Left lobe of liver (tissue), 2 donors: ENCODE data around the gene COG7. TPM values are rescaled to one million over a fixed set of nuclear protein-coding genes. Genes with fewer than 3 reads are reported as not detected.
"Not testable (repeated sequence)": the region's sequence is repeated elsewhere in the genome, so short reads cannot be mapped to it uniquely, and the experiment has no call there.

Experiments used
- ATAC-seq: fragments of 200-7000 bp; cut with Tn5 transposase; one replicate; pipeline ENCODE4 v1.9.1; 2020; ENCODE audit warnings: mild to moderate bottlenecking, moderate library complexity
- DNase-seq: peaks from one replicate; pipeline ENCODE4 v3.0.0-alpha.2; 2020; ENCODE audit warnings: low spot score
- total RNA-seq: library from RNA; stranded (reverse); gene quantifications from one replicate; pipeline ENCODE4 v1.2.1, GENCODE V29; 2021
- donor health status: DM: no; HTN: no; CAD: no; lungs with moderate emphysema.
- donor health status: DM: no; HTN: yes; CAD: no.

COG7 gene
- total RNA-seq, 1 donor from 2014 or later: 6.8 TPM

DNA sequence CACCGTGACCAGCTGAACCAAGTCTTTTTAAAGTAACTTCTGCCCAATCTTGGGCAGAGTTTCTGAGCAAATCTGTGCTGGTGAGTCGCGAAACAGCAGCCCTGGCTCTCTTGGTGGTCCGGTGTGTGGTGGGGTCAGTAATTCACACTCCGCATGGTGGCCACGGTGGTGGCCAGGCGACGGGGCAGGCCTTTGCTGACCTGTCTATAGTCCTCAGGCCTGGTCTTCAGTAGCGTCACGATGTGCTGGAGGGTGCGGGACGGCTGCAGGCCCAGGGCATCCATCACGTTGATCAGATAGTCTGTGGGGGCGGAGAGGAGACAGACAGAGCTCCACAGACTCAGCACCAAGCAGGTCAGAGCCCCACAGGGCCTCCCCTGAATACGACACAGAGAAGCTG is 64.2 kb downstream of the COG7 start:
- no peak for DNase-seq
- ATAC-seq: no peak

DNA sequence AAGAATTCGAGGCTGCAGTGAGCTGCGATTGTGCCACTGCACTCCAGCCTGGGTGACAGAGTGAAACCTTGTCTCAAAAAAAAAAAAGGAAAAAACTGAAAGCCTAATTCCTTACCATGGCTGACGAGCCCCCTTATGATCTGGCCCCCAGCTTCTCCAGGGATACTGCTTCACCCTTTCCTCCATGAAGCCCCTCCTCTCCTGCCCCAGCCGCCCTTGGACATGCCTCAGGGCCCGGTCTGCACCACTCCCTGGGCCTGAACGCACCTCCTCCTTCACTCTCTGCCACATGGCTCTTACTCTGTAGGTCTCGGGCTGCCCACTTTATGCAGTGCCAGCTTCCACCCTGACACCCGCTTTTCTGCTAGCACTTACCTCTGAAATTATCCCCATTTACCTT is 65.3 kb downstream of the COG7 start:
- DNase-seq (no peak), ATAC-seq (no peak)

DNA sequence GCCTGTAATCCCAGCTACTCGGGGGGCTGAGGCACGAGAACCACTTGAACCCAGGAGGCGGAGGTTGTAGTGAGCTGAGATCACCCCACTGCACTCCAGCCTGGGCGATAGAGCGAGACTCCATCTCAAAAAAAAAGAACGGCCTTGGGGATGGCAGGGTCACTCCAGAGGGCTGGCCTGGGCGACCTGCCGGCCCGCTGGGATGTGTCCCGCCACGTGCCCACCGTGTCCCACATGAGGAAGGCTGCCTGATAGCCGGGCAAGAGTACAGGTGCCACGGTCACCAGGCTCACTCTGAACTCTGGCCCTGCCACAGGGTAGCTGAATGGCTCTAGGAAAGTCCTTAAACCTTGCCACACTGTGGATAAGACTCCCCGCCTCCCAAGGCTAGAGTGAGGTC is 67.5 kb downstream of the COG7 start:
- DNase-seq (no peak), ATAC-seq (no peak)

DNA sequence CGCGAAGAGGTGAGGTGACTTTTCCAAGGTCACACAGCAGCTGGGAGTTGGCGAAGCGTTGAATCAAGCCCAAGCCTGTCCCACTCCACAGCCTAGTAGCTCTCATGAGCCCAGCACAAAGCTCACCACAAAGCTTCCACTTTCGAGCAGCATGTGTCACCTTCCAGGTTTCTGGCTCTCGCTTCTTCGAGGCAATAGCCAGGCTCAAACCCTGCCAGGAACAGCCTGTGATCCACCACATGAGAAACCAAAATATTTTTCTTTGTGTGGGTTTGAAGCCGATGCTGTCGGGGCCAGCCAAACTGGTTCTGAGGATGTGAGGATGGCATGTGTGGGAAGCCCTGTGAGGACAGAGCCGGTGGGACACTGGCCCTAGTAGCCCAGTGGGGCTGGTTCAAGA is 68.1 kb downstream of the COG7 start:
- DNase-seq: no peak
- no peak for ATAC-seq

DNA sequence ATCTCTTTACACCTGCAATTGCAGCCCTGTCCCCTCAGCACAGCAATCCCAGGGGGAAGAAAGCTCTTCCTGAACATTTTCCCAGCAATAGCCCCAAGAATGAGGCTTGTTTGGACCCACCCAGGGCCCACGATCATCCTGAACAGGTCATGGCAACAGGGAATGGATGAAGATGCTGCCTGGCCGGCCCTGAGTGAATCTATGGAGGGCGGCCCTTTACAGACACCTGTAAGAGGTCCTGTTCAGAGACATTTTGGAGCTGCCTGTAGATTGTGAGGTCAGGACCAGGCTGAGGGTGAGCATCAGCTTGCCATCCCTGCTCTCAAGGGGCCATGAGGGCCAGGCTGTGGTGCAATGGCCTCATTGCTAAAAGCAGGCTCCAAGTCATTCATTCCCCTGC is 69.1 kb downstream of the COG7 start:
- DNase-seq (no peak), ATAC-seq (no peak)

DNA sequence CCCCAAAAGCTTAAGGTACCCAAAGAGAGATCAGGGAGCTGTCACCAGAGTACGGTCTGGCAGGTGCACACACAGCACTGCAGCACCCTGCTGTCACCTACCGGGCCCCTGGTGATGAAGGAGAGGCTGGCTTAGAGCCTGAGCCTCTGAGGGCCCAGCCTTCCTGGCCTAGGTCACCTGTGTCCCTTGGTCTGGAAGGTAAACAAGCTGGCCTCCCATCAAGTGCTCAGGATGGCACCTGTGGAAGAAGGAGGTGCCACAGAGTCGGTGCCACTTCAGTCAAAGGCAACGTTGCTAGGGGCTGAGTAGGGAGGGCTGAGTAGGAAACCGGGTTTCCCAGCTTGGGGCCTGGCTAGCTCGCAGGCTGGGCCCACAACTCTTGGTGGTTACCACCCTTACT is 70.7 kb downstream of the COG7 start:
- no peak for DNase-seq
- no peak for ATAC-seq

DNA sequence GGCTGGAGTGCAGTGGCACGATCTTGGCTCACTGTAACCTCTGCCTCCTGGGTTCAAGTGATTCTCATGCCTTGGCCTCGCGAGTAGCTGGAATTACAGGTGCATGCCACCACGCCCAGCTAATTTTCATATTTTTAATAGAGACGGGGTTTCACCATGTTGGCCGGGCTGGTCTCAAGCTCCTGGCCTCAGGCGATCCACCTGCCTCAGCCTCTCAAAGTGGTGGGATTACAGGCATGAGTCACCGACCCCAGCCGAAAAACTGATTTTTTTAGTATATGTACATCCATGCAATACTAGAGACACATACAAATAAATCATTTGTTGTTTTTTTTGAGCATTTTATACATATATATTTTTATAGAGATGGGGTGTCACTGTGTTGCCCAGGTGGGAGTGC is 71.3 kb downstream of the COG7 start:
- DNase-seq, ATAC-seq: not testable (repeated sequence)

DNA sequence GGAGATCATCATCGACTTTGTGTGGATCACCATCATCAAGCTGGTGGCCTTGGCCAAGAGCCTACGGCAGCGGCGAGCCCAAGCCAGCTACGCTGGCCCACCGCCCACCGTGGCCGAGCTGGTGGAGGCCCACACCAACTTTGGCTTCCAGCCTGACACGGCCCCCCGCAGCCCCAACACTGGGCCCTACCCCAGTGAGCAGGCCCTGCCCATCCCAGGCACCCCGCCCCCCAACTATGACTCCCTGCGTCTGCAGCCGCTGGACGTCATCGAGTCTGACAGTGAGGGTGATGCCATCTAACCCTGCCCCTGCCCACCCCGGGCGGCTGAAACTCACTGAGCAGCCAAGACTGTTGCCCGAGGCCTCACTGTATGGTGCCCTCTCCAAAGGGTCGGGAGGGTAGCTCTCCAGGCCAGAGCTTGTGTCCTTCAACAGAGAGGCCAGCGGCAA is 72.5 kb downstream of the COG7 start:
- no peak for ATAC-seq
- no peak for DNase-seq

DNA sequence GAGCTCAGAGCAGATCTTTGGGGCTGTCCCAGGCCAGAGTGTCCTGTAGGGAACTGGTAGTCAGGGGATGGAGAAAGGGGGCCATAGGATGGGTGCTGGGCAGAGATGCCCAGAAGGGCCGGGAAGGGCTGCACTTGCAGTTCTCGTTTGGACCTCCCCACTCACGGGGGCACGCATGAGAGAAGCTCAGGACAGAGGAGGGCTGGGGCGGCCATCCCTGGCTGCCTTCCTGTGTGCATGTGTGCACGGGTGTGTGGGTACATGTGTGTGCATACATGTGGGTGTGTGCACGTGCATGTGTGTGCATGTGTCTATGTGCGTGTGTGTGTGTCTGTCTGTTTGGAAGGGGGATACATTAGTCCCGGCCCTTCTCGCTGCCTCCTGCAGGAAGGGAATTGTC is 73.3 kb downstream of the COG7 start:
- no peak for ATAC-seq
- no peak for DNase-seq

DNA sequence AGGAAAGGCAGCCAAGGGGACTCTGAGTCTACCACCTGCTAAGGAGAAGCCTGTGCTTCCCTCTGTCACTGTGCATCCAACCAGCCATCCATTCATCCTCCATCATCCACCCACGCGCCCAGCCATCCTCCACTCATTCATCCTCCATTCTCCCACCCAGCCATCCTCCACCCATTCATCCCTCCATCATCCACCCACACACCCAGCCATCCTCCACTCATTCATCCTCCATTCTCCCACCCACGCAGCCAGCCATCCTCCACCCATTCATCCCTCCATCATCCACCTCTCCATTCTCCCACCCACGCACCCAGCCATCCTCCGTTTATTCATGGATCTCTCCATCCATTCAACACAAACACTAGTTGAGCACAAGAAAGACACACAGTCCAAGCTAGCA is 74.1 kb downstream of the COG7 start:
- no peak for ATAC-seq

DNA sequence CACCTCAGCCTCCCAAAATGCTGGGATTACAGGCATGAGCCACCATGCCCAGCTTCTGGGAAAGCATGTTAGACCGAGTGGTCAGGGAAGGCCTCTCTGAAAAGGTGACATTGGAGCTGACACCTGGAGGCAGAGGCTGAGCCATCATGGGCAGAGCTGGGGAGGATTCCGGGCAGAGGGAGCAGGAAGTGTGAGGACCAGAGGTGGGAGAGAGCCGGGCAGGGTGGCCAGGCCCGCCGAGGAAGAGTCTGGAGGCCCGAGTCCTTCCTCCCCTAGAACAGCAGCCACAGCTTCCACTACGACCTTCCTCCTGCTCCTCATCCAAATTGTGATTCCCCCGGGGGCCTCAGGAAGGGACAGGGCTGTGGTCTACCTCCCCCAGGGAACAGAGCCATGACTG is 74.7 kb downstream of the COG7 start:
- DNase-seq (no peak), ATAC-seq (no peak)

More for the DNA sequence above, 74.1 kb downstream of the COG7 start:
- no peak for DNase-seq

DNA sequence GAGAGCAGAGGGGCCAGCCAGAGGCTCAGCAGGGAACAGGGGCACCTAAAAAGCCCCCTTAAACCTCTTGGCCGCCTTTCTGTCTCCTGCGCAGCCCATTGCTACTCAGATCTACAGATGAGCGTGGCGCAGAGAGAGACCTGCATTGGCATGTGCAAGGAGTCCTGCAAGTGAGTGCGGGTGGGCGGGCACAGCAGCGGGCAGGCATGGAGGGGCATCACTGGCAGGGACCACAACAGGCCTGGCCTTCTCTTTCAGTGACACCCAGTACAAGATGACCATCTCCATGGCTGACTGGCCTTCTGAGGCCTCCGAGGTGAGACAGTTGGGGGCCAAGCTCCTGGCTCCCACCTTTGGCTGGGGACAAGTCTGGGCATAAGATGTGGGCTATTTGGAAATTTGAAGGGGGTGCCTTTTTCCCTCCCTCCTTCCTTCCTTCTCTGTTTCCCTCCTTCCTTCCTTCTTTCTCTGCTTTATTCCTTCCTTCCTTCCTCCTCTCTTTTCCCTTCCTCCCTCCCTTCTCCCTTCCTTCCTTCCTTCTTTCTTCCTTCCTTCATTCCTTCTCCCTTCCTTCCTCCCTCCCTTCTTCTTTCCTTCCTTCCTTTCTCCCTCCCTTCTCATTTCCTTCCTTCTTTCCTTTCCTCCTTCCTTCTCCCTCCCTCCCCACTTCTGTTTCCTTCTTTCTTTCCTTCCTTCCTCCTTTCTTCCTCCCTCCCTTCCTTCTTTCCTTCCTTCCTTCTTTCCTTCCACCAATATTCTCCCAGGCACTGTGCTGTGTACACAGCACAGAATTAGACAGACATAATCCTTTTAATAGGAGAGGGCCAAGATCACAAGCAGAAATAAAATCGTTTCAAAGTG is 75.7 kb downstream of the COG7 start:
- DNase-seq: no peak

DNA sequence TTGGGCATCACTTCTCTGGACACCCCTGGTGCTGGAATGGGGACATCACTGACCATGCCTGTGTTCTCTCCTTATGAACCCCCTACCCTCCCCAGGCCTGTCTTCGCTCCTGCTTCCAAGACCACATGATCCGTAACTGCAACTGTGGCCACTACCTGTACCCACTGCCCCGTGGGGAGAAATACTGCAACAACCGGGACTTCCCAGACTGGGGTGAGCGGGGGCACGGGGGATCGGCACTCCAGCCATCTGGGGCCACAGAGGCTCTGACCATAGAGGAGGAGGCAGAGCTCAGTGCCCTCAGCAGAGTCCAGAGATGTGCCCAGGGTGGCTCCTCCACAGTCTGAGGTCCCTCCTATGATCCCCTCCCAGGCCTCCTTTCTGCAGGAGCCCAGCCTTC is 77.3 kb downstream of the COG7 start:
- ATAC-seq (no peak), DNase-seq (no peak)

More for the DNA sequence above, 75.7 kb downstream of the COG7 start:
- no peak for ATAC-seq

DNA sequence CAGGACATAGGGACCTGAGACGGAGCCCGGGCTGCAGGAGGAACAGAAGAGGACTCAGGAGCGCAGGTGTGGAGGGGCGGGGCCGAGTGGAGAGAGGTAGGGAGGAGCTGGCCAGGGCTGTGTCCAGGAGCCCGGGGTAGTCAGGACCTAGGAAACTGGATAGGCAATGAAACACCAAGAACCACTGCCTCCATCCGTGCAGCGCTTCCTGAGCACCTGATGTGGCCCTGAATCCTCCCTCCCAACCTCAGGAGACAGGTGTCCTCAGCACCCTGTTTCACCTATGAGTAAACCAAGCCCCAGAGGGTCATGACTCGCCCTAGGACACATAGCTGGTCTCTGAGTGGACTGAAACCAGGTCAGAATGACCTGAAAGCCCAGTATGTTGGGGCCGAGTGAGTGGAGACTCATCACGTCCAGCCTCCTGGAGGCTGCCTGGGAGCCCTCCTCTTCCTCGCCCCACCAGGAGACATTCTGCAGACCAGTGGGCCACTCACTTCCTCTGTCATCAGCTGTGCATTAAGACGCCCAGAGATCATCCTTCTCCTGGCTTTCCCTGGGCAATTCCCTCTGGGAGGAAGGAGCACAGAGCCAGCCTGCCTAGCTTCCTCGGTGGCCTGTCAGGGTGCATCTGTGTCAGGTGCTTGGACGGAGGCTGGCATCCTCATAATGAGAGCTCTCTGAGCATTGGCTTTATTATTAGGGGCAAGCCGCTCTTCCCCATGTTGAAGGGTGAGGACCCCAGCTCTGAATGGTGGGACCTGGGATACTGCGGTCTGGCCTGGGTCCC is 78.1 kb downstream of the COG7 start:
- DNase-seq (no peak), ATAC-seq (no peak)

DNA sequence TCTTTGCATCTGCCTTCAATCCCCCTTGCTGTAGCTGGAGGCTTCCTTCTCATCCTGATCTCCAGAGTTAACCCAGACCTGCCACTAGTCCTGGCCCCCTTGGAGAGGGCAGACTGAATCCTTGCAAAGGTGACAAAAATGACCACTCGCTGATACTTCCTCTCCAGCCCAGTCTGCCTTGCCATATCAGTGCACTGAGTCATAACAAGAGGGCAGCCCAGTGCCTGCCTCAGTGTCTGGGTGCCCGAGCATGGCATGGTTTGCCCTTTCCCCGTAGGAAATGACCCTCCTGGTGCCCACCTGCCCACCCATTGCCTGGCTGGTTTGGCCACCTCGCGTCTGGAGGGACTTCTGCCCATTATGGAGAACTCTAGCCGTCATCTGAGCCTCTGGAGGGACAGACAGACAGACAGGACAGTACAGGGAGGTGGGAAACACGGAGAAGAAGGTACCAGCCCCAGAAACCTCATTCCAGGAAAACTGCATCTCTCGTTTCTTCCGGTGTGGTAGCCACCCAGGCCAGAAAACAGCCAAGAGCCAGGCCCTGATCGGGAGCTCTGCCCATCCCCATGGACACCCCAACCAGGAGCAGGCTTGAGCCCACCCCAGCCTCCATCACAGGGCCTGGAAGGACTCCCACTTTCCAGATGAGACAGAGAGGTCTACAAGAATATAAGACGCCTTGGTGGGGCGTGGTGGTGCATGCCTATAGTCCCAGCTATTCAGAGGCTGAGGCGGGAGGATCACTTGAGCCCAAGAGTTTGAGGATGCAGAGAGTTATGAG is 79.4 kb downstream of the COG7 start:
- ATAC-seq: no peak
- no peak for DNase-seq

DNA sequence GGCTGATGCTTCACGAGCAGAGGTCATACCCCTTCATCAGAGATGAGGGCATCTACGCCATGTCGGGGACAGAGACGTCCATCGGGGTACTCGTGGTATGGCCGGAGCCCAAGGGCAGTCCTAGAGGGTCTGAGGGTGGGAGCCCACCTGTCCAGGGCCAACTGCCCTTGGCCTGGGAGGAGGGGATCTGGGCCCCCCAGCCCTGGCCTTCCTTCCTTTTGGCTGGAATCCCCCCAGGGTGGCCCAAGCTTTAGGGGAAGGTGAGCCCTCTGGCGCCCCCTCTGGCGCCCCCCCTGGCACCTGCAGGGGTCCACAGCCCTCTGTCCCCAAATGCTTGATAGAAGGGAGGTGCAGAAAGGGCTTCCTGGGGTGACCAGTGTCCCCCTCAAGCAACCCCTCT is 81.6 kb downstream of the COG7 start:
- DNase-seq (no peak), ATAC-seq (no peak)

DNA sequence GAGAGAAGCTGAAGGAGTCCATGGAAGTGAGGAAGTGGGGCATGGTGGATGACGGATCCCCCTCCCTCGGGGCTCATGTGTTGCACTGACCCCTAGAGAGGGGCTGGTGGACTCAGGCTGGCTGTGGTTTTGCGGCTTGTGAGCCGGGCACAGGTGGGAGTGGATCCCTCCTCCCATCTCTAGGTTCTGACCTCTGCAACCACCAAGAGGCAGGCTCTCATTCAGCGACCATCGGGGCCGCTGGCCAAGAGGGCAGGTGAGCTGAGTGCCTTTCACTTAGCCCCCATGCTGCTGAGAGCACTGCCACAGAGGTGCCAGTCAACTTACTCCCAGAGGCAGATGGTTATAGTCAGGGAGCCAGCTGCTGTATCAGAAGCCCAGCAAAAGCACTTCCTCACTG is 83.6 kb downstream of the COG7 start:
- no peak for DNase-seq
- no peak for ATAC-seq

DNA sequence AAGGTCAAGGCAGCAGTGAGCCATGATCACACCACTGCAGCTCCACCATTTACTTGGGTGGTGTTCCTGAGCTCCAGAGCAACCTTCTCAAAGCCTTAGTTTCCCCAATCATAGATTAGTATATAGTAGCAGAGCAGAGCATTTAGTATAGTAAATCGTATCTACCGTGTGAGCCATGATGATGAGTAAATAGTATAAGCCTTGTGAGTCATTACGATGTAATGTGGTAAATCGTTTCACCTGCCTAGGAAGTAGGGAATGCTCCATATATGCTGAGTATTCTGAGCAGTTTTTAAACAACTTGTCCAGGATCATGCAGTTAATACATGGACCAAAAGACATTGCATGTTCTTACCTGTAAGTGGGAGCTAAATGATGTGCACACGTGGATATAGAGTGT is 84.5 kb downstream of the COG7 start:
- no peak for ATAC-seq
- no peak for DNase-seq

DNA sequence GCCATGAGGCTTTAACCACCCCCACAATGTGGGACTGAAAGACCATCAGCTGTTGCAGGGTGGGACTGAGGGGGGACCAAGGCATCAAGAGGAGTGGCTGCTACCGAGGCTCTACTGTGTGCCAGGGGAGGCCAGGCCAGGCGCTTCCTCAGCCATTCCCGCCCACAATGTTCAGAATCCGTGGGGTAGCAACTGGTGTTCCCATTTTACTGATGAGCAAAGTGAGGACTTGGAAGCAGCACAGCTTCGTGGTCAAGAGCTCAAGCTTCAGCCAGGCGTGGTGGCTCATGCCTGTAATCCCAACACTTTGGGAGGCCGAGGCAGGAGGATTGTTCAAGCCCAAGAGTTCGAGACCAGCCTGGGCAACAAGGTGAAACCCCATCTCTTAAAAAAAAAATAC is 85.0 kb downstream of the COG7 start:
- DNase-seq (no peak), ATAC-seq (no peak)

DNA sequence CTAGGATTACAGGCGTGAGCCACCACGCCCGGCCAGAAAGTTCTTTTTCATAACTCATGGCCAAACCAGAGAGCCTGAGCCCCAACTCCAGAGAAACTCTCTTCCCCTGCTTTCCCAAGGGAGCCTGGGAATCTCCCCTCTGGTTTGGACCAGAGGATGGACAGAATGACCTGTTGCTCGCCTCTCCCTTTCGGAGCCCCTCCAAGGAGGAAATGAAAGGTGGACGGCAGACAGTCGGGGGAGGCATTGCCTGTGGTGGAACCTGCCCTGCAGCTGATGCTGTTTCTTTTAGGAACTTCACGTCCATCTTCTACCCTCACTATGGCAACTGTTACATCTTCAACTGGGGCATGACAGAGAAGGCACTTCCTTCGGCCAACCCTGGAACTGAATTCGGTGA is 85.4 kb downstream of the COG7 start:
- DNase-seq: no peak
- ATAC-seq: no peak

DNA sequence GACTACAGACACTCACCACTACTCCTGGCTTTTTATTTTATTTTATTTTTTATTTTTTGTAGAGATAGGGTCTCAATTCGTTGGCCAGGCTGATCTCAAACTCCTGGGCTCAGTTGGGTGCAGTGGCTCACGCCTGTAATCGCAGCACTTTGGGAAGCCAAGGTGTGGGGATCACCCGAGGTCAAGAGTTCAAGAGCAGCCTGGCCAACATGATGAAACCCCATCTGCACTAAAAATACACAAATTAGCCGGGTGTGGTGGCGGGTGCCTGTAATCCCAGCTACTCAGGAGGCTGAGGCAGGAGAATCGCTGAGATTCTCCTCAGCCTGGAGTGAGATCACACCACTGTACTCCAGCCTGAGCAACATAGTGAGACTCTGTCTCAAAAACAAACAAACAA is 86.6 kb downstream of the COG7 start:
- not testable (repeated sequence) for ATAC-seq, DNase-seq
